Liver (tissue), 3 donors: ENCODE results near the gene ERGIC1.

Experiments
- EGR1 ChIP-seq, 2 donors: IDR thresholded peaks; 2 replicates each; pipeline ENCODE4 v1.6.1; 2016 to 2018; ENCODE audit warnings: antibody characterized with exemption in 2 of 2, low read depth in 2 of 2
- RAD21 ChIP-seq, 2 donors: IDR thresholded peaks; 2 replicates each; pipeline ENCODE4 v1.6.1; 2016; ENCODE audit warnings: antibody characterized with exemption in 2 of 2, mild to moderate bottlenecking in 2 of 2
- RXRA ChIP-seq, 2 donors: IDR thresholded peaks; 2 replicates each; pipeline ENCODE4 v1.6.1; 2017 to 2018; ENCODE audit warnings: antibody characterized with exemption in 2 of 2, mild to moderate bottlenecking in 1 of 2
- SP1 ChIP-seq: IDR thresholded peaks from 2 replicates; pipeline ENCODE4 v1.6.1; 2018; ENCODE audit warnings: antibody characterized with exemption, mild to moderate bottlenecking
- TAF1 ChIP-seq: conservative IDR thresholded peaks from 2 replicates; pipeline ENCODE4 v1.6.1; 2016; ENCODE audit warnings: antibody characterized with exemption, mild to moderate bottlenecking
- TF ChIP-seq, protein P1 (sequence below): IDR thresholded peaks from 2 replicates; pipeline ENCODE4 v1.6.1; 2016; ENCODE audit warnings: antibody characterized with exemption
- TF ChIP-seq, protein P2 (sequence below): fragments of 150-350 bp; IDR thresholded peaks from 2 replicates; pipeline ENCODE4 v1.5.1; 2017; ENCODE audit warnings: improper control_type of control experiment, low read depth, low read length; ENCODE audit not compliant: missing input control
- donor health status: healthy.
- donor health status: healthy.

DNA sequence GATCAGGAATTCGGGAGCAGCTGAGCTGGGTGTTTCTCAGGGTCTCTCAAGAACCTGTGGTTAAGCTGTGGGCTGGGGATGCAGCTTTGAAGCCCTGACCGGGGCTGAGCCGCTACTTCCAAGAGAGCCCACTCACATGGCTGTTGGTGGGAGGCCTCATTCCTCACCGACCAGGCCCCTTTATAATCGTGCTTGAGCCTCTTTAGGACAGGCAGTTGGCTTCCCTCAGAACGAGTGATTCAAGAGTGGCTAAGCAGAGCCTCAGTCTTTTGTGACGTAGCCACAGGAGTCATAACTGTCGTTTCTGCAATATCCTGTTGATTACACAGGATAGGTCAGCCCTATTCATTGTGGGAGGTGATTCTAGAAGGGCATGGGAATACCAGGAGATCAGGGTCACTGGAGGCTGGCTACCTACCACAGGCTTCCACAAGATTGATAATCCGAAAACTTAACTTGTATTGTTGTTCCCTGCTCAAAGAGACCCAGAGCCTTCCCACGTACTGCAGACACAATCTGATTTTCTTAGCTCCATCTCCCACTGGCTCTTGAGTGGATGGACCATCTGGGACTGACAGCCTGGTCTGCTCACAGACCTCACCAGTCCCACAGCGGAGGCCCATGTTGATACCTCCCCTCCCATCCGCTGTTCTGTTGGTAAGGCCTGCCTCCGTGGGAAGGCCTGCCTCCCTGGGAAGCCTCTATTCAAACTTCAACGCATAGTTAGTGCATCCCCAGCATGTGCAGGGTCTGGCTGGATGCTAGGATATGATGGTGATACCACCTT, 3.0 kb upstream of the ERGIC1 start:
- TF ChIP-seq, protein P1, sequence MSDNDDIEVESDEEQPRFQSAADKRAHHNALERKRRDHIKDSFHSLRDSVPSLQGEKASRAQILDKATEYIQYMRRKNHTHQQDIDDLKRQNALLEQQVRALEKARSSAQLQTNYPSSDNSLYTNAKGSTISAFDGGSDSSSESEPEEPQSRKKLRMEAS, result no peak
- TF ChIP-seq RAD21 (IDR thresholded peaks at IDR 0.05) (no peak), TAF1 (no peak), SP1 (no peak), RXRA (IDR thresholded peaks at IDR 0.05) (no peak), EGR1 (IDR thresholded peaks at IDR 0.05; ENCODE audit: low read depth in 2 of 2) (no peak)
- TF ChIP-seq, protein P2, sequence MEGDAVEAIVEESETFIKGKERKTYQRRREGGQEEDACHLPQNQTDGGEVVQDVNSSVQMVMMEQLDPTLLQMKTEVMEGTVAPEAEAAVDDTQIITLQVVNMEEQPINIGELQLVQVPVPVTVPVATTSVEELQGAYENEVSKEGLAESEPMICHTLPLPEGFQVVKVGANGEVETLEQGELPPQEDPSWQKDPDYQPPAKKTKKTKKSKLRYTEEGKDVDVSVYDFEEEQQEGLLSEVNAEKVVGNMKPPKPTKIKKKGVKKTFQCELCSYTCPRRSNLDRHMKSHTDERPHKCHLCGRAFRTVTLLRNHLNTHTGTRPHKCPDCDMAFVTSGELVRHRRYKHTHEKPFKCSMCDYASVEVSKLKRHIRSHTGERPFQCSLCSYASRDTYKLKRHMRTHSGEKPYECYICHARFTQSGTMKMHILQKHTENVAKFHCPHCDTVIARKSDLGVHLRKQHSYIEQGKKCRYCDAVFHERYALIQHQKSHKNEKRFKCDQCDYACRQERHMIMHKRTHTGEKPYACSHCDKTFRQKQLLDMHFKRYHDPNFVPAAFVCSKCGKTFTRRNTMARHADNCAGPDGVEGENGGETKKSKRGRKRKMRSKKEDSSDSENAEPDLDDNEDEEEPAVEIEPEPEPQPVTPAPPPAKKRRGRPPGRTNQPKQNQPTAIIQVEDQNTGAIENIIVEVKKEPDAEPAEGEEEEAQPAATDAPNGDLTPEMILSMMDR, result no peak
